HG02763 (cell line): ENCODE data around the gene ZNF512.
A peak's percentile ranks its signal among the peaks of the same experiment; 100 is the strongest.
"Not testable (repeated sequence)": the region's sequence is repeated elsewhere in the genome, so short reads cannot be mapped to it uniquely, and the experiment has no call there.

ENCODE experiments used
- ATAC-seq: cut with Tn5 transposase; IDR thresholded peaks from one replicate; pipeline ENCODE4 v1.9.1; 2021; ENCODE audit warnings: mild to moderate bottlenecking, moderate library complexity; ENCODE audit not compliant: unreplicated experiment

ZNF512 gene

DNA sequence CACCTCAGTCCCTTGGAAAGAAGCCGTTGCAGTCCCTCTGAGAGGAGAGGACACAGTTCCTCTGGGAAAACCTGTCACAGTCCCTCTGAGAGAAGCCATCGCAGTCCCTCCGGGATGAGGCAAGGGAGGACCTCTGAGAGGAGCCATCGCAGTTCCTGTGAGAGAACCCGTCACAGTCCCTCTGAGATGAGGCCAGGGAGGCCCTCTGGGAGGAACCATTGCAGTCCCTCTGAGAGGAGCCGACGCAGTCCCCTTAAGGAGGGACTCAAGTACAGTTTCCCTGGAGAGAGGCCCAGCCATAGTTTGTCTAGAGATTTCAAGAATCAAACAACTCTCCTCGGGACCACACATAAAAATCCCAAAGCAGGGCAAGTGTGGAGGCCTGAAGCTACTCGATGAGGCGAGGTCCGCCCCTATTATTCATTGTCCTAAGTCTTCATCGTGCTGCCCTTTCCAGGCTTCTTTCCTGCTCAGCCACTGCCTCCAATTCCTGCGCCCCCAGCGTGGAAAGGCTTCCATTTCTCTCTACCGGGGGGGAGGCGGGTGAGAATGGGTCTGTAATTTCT lies 630 bp upstream of the ZNF512 start:
- ATAC-seq, result no peak

- ATAC-seq, result no peak
Observed at GRCh38 chr2:27583390-27583915, 611 bp downstream of the ZNF512 start.

- ATAC-seq, result no peak
Observed at GRCh38 chr2:27584597-27584996, 1.8 kb downstream of the ZNF512 start.

- no peak for ATAC-seq
Observed at GRCh38 chr2:27587025-27587424, 4.2 kb downstream of the ZNF512 start.

GRCh38 chr2:27588308-27588707 lies 5.5 kb downstream of the ZNF512 start:
- no peak for ATAC-seq

- no peak for ATAC-seq
Observed at GRCh38 chr2:27591745-27592144, 8.9 kb downstream of the ZNF512 start.

DNA sequence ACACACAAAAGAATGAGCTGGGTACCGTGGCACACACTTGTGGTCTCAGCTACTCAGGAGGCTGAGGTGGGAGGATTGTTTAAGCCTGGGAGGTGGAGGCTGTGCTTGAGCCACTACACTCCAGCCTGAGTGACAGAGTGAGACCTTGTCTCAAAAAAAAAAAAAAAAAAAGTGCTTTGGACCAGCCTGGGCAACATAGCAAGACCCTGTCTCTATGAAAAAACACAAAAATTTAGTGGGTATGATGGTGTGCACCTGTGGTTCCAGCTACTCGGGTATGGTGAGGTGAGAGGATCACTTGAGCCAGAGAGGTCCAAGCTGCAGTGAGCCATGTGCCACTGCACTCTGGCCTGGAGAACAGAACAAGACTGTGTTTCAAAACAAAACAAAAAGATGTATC lies 10.4 kb downstream of the ZNF512 start:
- no peak for ATAC-seq

DNA sequence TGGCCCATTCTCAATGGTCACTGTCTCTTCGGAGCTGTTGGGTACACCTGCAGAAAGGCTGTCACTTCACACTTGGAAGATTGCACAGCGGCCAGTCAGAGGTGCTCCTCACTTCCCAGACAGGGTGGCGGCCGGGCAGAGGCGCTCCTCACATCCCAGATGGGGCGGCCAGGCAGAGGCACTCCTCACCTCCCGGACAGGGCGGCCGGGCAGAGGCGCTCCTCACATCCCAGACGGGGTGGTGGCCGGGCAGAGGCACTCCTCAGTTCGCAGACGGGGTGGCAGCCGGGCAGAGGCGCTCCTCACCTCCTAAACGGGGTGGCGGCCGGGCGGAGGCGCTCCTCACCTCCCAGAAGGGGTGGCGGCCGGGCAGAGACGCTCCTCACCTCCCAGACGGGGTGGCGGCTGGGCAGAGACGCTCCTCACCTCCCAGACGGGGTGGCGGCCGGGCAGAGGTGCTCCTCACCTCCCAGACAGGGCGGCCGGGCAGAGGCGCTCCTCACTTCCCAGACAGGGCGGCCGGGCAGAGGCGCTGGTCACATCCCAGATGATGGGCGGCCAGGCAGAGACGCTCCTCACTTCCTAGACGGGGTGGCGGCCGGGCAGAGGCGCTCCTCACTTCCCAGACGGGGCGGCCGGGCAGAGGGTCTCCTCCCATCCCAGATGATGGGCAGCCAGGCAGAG lies 11.3 kb downstream of the ZNF512 start:
- not testable (repeated sequence) for ATAC-seq

DNA sequence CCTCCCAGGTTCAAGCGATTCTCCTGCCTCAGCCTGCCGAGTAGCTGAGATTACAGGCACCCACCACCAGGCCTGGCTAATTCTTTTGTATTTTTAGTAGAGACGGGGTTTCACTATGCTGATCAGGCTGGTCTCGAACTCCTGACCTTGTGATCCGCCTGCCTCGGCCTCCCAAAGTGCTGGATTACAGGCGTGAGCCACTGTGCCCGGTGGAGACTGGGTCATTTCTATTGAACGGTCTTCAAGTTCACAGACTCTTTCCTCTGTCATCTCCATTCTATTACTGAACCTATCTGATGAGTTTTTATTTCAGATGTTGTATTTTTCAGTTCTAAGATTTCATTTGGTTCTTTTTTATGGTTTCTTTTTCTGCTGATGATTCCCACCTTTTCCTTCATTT lies 12.6 kb downstream of the ZNF512 start:
- ATAC-seq, result not testable (repeated sequence)

GRCh38 chr2:27596627-27597026 lies 13.8 kb downstream of the ZNF512 start:
- no peak for ATAC-seq

DNA sequence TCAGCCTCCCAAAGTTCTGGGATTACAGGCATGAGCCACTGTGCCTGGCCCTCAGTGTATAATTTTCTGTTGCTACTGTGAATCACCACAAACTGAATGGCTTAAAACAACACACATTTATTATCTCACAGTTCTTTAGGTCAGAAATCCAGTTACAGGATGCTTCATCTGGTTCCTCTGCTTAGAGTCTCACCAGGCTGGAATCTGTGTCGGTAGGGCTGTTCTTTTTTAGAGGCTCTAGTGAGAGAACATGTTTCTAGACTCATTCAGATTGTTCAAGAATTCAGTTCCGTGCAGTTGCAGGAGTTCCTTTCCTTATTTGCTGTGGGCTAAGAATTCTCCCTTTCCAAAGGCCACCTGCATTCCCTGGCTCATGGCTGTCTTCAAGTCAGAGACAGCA lies 23.8 kb downstream of the ZNF512 start:
- no peak for ATAC-seq

- ATAC-seq, result no peak
Observed at GRCh38 chr2:27613985-27614384, 31.1 kb downstream of the ZNF512 start.

DNA sequence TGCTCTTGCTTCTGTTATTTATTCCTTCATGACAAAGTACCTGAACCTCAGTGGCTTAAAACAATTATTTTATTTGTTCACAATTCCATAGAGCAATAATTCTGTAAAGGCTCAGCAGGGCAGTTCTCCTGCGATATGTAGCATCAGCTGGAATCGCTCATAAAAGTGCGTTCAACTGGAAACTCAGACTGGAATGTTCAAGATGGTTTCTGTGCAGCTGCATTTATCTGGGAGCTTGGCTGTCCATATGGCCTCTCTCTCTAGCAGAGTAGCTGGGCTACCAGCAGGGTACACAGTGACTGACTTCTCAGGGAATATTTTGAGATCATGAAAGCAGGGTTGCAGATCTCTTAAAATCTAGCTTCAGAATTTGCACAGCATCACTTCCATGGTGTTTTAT lies 32.5 kb downstream of the ZNF512 start:
- ATAC-seq, result no peak

DNA sequence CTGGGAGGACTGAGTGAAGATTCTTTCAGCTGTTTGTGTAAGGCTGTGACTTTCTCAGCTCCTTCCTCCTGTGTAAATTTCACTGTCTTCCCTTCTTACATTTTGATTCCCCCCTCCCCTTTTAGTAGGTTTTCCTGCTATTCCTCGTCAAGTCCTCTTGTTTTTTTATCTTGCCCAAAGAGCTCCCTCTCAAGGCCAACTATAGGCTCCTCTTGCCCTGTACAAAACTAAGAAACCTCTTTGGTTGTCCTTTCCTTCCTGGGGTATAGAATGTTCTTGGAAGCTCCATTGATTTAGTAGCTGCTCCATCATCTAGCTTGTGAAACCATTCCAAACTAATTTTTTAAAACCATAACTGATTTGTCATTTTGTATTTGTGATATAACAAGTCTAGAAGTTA lies 38.7 kb downstream of the ZNF512 start:
- no peak for ATAC-seq

DNA sequence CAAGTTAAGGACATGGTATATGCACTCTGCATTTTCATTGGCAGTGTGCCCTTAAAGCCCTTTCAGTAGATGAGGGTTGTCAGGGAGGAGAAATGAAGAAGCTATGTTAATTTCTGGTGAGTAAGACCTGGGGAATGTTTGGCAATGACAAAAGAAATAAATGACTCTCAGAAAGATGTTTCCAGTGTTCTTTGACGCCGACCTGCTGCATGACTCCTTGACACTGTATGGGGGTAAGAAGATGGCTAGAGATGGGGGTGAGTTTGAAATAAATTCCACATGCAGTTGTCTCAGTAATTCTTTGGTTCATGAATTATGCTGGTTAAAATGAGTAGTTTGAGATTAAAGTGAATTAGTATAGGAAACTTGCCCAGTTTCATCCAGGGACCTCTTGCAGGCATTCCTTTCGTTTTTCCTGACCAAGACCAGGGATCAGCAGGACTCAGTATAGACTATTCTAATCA lies 40.1 kb downstream of the ZNF512 start:
- no peak for ATAC-seq

GRCh38 chr2:27624943-27625342 lies 42.1 kb downstream of the ZNF512 start:
- no peak for ATAC-seq

- not testable (repeated sequence) for ATAC-seq
Observed at GRCh38 chr2:27626323-27626722, 43.5 kb downstream of the ZNF512 start.

GRCh38 chr2:27626921-27627320 lies 44.1 kb downstream of the ZNF512 start:
- not testable (repeated sequence) for ATAC-seq

DNA sequence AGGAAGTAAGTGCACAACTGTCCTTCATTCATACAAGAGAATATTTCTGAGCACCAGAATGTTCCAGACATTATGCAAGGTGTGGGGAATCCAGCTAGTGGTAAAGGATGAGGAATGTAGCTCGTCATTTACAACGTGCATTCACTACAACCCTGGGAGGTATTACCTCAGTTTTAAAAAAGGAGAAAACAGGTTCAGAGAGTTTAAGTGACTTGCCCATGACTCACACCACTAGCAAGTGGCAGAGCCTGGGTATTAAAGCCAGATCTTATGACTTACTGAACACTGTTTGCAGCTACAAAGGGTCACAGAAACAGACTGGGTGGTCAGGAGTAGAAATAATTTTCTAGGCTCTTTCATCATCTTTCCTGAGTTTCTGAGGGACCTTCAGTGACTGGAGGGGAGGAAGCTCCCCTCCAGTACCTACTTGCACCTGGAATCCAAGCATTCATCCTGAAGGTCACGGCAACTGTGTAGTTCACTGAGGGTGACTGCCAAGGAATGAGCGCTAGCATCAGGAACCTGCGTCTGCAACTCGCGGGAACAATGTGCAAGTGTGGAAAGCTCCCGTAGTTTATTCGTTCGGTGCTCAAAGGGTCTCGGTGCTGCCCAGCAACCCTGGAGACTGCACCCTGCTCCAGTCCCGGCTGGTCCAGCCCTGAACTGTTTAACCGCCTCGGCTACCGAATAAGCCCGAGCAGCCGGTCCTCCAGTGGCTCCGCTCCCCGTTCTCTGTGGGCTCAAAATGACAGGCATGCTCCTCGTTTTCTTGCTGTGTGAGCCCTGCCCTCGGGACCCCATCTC lies 45.3 kb downstream of the ZNF512 start:
- ATAC-seq, result peak; percentile 15

GRCh38 chr2:27628767-27629709 lies 46.2 kb downstream of the ZNF512 start, which contains the start of the genes CCDC121 and GPN1:
Gene CCDC121 (minus strand): TSS chr2:27629012. CDS start chr2:27627799, 1,213 bp downstream.
Gene GPN1 (plus strand): TSS chr2:27629050. CDS start chr2:27629059, 9 bp downstream.
- peak; percentile 97 for ATAC-seq
